HUDEP-2 (cell line): Measurements from ENCODE around the gene SH3TC1.

Source experiments
- DNase-seq, 76 experiments: peaks; one replicate each; lab custom pipeline; 2025; ENCODE audit not compliant: unreplicated experiment in 76 of 76; lab: John Stamatoyannopoulos, UW

The SH3TC1 gene

GRCh38 chr4:8227771-8228318 lies 28.8 kb downstream of the SH3TC1 start:
- no peak for DNase-seq

DNA sequence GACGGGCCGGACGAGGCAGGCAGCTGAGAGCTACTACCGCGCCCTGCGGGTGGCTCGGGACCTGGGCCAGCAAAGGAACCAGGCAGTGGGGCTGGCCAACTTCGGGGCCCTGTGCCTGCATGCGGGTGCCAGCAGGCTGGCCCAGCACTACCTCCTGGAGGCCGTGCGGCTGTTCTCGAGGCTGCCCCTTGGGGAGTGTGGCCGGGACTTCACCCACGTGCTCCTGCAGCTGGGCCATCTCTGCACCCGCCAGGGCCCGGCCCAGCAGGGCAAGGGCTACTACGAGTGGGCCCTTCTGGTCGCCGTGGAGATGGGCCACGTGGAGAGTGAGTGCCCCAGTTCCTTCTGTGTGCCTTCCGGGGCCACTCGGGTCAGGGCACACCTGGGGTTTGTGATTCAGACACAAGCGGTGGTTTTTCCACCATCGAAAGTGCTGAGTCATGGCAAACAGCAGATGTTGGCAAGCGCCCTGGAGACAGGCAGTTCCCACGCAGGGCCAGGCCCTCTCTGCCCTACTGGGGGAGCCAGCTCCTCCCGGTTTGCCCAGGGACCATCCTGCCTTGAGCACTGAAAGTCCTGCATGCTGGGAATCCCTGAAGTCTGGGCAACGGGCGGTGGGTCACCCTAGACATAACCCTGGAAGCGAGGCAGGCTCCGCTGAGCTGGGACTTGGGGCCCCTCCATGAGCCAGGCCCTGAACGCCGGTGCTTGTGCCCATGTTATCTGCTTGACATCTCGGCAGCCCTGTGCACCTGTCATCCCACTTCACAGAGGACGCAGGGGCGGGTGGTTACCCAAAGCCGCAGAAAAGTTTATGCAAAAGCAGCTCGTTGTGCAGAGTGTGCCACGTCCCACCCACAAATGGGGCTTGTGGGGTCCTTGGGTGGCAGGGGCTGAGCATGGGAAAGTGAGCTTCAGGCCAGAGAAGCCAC lies 29.5 kb downstream of the SH3TC1 start:
- DNase-seq: peak in 63 of 76 experiments; percentile 1 to 81 (median 45)

- DNase-seq: no peak
Measured at GRCh38 chr4:8229331-8229975, 30.4 kb downstream of the SH3TC1 start.

DNA sequence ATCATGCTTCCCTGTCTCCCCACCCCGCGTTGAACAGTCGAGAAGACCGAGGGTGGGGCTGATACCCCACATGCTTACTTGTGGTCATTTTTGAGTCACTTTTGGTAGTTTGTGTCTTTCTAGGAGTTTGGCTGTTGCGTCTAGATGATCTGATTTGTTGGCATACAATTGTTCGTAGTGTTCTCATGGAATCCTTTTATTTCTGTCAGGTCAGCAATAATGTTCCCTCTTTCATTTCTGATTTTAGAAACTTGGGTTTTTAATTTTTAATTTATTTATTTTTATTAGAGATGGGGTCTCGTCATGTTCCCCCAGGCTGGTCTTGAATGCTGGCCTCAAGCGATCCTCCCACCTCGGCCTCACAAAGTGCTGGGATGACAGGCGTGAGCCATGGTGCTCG lies 30.9 kb downstream of the SH3TC1 start:
- no peak for DNase-seq

DNA sequence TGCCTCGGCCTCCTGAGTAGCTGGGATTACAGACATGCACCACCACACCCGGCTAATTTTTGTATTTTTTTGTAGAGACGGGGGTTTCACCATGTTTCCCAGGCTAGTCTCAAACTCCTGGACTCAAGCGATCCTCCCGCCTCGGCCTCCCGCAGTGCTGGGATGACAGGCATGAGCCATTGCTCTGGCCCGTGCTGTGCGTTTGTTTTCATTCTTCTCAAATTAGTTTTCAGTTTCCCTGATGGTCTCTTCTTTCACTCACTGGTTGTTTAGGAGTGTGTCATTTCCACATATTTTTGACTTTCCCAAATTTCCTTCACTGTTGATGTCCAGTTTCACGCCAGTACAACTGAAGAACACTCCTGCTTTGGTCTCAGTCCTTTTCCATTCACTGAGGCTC lies 31.8 kb downstream of the SH3TC1 start:
- no peak for DNase-seq

- DNase-seq: no peak
Measured at GRCh38 chr4:8231551-8232049, 32.5 kb downstream of the SH3TC1 start.

GRCh38 chr4:8232748-8233147 lies 33.7 kb downstream of the SH3TC1 start:
- no peak for DNase-seq

DNA sequence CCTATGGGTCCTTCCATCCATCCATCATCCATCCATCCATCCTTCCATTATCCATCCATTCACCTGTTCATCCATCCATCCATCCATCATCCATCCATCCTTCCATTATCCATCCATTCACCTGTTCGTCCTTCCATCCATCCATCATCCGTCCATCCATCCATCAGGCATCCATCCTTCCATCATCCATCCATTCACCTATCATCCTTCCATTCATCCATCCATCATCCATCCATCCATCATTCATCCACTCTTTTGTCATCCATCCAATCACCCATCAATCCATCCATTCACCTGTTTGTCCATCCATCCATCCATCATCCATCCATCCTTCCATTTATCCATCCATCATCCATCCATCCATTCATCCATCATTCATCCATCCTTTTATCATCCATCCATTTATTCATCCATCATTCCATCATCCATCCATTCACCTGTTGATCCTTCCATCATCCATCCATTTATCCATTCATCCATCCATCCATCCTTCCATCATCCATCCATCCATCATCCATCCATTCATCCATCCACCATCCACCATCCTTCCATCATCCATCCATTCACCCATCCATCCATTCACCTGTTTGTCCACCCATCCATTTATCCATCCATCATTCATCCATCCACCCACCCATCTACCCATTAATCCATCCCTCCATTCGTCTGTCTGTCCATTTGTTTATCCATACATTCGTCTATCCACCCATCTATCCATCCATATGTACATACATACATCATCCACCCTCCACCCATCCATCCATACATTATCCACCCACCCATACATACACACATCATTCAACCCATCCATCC lies 34.8 kb downstream of the SH3TC1 start:
- DNase-seq: no peak

DNA sequence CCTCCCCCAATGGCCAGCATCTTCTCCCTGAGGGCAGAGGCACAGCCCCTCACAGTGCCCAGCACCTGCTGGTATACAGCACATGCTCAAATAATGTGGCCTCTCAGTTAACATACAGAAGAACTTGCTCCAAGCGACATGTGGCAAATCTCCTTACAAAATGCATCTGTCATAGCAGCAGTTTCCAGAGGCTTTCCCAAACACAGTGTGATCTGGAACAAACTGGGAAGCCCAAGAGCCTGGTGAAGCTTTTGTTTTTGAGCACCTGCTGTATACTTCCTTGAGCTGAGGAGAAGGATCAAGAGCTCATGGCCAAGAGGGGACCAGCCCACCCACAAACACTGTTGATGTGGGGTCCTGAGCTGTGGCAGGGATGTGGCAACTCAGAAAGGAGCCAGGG lies 35.6 kb downstream of the SH3TC1 start:
- DNase-seq: no peak

- no peak for DNase-seq
Measured at GRCh38 chr4:8235224-8235623, 36.1 kb downstream of the SH3TC1 start.

- no peak for DNase-seq
Measured at GRCh38 chr4:8235686-8236085, 36.6 kb downstream of the SH3TC1 start.

- DNase-seq: no peak
Measured at GRCh38 chr4:8236106-8236919, 37.2 kb downstream of the SH3TC1 start.

GRCh38 chr4:8236920-8237195 lies 37.8 kb downstream of the SH3TC1 start:
- no peak for DNase-seq

GRCh38 chr4:8237256-8237989 lies 38.3 kb downstream of the SH3TC1 start:
- no peak for DNase-seq

GRCh38 chr4:8238036-8238511 lies 39.0 kb downstream of the SH3TC1 start:
- no peak for DNase-seq

DNA sequence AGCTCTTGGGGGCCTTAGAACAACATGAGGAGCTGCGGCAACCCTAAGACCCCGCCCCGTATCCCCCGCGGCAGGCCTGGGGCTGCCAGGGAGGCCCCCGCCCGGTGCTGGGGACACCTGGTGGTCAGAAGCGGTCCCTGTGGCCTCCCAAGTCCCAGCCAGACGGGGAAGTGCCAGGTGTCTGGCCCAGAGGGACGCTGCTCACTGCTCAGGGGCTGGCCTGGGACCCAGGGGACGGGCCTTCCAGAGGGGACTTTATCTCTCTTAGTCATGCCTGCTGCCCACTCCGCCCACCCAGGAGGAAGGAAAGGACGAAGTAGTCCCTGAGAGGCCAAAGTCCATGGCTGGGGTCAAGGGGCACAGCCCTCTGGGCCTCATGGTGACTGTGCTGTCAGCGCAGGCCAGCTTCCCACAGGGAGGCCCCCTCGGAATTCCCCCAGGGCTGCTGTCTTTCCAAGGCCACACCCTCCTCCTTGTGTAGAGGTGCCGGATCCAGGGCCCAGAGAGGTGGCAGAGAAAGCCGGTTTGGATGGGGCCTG lies 39.5 kb downstream of the SH3TC1 start:
- no peak for DNase-seq

GRCh38 chr4:8239226-8239625 lies 40.1 kb downstream of the SH3TC1 start:
- no peak for DNase-seq

- DNase-seq: no peak
Measured at GRCh38 chr4:8239661-8240060, 40.6 kb downstream of the SH3TC1 start.
